Left lung (tissue), 10 donors: ENCODE results near the gene ASIC1. TPM values are rescaled to one million over a fixed set of nuclear protein-coding genes. Genes with fewer than 3 reads are reported as not detected.
"Not testable (repeated sequence)": the region's sequence is repeated elsewhere in the genome, so short reads cannot be mapped to it uniquely, and the experiment has no call there.

ENCODE experiments used
- ATAC-seq: fragments of 200-7000 bp; cut with Tn5 transposase; one replicate; pipeline ENCODE4 v1.9.1; 2020; ENCODE audit warnings: moderate library complexity
- DNase-seq, 4 donors: peaks; one replicate each; pipeline ENCODE4 v3.0.0-alpha.2; 2013 to 2020
- H3K27ac ChIP-seq, 2 donors: fragments of 200-600 bp; sonication (generic) in 1 of 2; one replicate each; pipeline versions ENCODE4 v1.5.0 to v1.8.0; 2020 to 2021
- H3K27me3 ChIP-seq, 2 donors: fragments of 200-600 bp; sonication (generic) in 1 of 2; one replicate each; pipeline versions ENCODE4 v1.5.0 to v1.8.0; 2020 to 2021
- H3K36me3 ChIP-seq, 2 donors: fragments of 200-600 bp; sonication (generic) in 1 of 2; one replicate each; pipeline versions ENCODE4 v1.5.0 to v1.8.0; 2020 to 2021
- H3K4me1 ChIP-seq, 2 donors: fragments of 200-600 bp; one replicate each; pipeline ENCODE4 v1.8.0; 2021
- H3K4me3 ChIP-seq, 2 donors: fragments of 200-600 bp; sonication (generic) in 1 of 2; one replicate each; pipeline versions ENCODE4 v1.5.0 to v1.8.0; 2020 to 2021; ENCODE audit warnings: mild to moderate bottlenecking in 1 of 2
- H3K9me3 ChIP-seq, 2 donors: fragments of 200-600 bp; sonication (generic) in 1 of 2; one replicate each; pipeline versions ENCODE4 v1.5.0 to v1.8.0; 2020 to 2021
- intact Hi-C, 2 donors: fragments of 100-400 bp; cut with DNase I; formaldehyde crosslinking; loops; one replicate each; pipeline versions ENCODE4 v1.11.2 to v1.14.2; 2022
- polyA plus RNA-seq, 6 donors: library from polyadenylated mRNA; unstranded; fragments of 120-200 nt; gene quantifications; one replicate each; pipeline ENCODE4 v1.2.1, GENCODE V29; 2013; ENCODE audit not compliant: insufficient read length in 6 of 6
- total RNA-seq, 2 donors: library from RNA; stranded (reverse); fragmentation: NEBNext Ultra II Directional; extraction: Animal tissue kit (Norgen Biotek cat#: 25700); gene quantifications; one replicate each; pipeline ENCODE4 v1.2.1, GENCODE V29; 2021
- TF ChIP-seq, protein P1 (sequence below), 2 donors: fragments of 200-600 bp; sonication (generic) in 1 of 2; IDR thresholded peaks; one replicate each; pipeline versions ENCODE4 v1.5.0 to v1.8.0; 2021; ENCODE audit warnings: antibody characterized with exemption in 2 of 2
- donor health status: DM: no; HTN: yes; CAD: no.
- donor health status: DM: no; HTN: no; CAD: no.

The ASIC1 gene
- total and polyA plus RNA-seq, 8 donors = 2.1 to 15.4 (median 8.7) TPM

DNA sequence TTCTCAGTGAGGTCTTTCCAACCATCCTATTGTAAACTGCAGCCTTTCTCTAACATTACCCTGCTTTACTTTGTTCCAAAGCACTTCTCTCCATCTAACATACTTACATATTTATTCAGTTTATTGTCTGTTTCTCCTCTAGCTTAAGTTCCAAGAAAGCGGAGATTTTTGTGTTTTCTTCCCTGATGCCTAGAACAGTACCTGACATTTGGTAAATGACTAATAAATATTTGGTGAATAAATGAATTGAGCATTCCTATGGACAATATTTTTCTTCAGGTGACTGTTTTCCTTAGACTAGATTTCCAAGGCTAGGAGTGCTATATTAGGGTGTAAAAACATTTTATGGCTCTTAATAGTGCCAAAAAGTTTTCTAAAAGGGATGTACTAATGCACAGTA, 34.5 kb upstream of the ASIC1 start:
- intact Hi-C loops = no loop called here
- ATAC-seq = no peak
- TF ChIP-seq, protein P1, sequence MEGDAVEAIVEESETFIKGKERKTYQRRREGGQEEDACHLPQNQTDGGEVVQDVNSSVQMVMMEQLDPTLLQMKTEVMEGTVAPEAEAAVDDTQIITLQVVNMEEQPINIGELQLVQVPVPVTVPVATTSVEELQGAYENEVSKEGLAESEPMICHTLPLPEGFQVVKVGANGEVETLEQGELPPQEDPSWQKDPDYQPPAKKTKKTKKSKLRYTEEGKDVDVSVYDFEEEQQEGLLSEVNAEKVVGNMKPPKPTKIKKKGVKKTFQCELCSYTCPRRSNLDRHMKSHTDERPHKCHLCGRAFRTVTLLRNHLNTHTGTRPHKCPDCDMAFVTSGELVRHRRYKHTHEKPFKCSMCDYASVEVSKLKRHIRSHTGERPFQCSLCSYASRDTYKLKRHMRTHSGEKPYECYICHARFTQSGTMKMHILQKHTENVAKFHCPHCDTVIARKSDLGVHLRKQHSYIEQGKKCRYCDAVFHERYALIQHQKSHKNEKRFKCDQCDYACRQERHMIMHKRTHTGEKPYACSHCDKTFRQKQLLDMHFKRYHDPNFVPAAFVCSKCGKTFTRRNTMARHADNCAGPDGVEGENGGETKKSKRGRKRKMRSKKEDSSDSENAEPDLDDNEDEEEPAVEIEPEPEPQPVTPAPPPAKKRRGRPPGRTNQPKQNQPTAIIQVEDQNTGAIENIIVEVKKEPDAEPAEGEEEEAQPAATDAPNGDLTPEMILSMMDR (IDR thresholded peaks at IDR 0.05) = no peak
- Histone ChIP-seq H3K9me3 (no peaks in the 10 kb centered on the region), H3K4me3 (no peak overlapping the region), H3K36me3 (no peaks in the 10 kb centered on the region), H3K27me3 (no peaks in the 10 kb centered on the region), H3K27ac (no peak overlapping the region), H3K4me1 (peaks cover 6 to 25% of the 10 kb centered on the region in 2 donors)
- DNase-seq = no peak

DNA sequence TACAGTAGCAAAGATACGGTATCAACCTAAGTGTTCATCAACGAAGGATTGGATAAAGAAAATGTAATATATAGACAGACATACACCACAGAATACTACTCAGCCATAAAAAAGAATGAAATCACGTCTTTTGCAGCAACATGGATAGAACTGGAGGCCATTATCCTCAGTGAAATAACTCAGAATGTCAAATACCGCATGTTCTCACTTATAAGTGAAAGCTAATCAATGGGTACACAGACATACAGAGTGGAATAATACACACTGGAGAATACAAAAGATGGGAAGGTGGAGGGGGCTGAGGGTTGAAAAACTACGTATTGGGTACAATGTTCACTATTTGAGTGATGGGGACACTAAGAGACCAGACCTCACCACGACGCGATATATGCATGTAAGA, 33.2 kb upstream of the ASIC1 start:
- DNase-seq (no peak), ATAC-seq (no peak)
- intact Hi-C loops = no loop called here
- H3K4me3 ChIP-seq = peak overlapping the region in 1 of 2 donors; percentile 77
- H3K36me3 ChIP-seq = no peaks in the 10 kb centered on the region
- no peaks in the 10 kb centered on the region for H3K27me3 ChIP-seq
- peaks cover 6 to 22% of the 10 kb centered on the region in 2 donors for H3K4me1 ChIP-seq
- TF ChIP-seq, protein P1 (IDR thresholded peaks at IDR 0.05) = no peak
- no peak overlapping the region for H3K27ac ChIP-seq
- H3K9me3 ChIP-seq = no peaks in the 10 kb centered on the region

DNA sequence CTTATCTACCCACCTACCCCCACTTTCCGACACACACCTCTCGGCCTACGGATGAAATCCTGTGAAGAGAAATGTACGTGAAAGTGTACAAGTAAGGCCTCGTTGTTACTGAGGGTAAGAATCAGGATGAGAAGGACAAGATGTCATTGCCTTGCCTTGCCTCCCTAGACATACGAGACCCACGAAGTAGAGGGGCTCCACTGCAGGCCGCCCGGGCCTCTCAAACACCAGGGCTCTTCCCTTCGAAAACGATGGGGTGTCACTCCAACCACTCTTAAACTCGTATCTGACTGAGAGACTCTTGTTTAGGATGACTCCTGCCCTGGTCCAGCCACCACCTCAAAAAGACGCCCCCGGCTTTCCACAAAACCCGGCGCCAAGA, 32.6 kb upstream of the ASIC1 start:
- H3K9me3 ChIP-seq = no peaks in the 10 kb centered on the region
- H3K36me3 ChIP-seq = no peaks in the 10 kb centered on the region
- H3K4me1 ChIP-seq = peaks cover 6 to 22% of the 10 kb centered on the region in 2 donors
- peak overlapping the region; percentile 57 to 77 for H3K4me3 ChIP-seq
- TF ChIP-seq, protein P1 (IDR thresholded peaks at IDR 0.05) = no peak
- no peaks in the 10 kb centered on the region for H3K27me3 ChIP-seq
- DNase-seq (peak in 1 of 4 donors; percentile 10), ATAC-seq (peak; percentile 39)
- intact Hi-C loops = no loop called here
- peak overlapping the region; percentile 40 to 74 for H3K27ac ChIP-seq

DNA sequence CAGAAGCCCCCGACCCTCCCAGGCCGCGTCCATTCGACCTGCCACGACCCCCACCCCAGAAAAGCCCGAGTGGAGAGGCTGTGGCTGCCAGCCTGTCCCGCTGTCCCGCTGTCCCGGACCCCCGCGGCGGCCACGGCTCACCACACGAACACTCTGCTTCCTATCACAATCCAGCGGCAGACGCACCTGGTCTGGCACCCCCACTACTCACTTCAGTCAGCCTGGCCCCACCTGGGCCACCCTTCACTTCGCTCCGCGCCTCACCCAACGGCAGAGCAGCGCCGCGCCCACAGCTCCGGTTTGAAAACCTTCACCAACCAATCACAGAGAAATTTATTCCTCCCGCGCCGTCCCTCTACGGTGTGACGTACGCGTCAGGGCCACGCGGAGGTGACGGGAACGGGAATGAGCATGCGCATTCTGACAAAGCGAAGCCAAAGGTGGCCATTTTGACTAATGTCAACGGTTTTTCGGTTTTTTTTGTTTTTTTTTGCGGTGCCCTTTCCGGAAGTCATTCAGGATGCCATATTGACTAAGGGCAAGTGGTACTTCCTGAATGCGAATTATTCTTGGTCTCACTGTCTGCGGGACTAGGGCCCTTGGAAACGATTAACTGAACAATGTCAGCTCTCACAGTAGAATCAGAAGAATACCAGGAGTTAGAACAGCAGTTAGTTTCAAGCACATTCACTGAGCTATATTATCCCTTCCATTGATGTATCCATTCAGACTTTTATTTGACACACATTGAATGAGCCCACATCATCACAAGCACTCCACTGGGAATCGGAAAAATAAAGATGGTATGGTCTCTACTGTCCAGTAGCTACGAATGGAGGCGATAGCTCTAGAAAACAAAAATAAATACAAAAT, 32.0 kb upstream of the ASIC1 start, which contains the start of gene RACGAP1:
Gene RACGAP1 (minus strand): TSS at position 308 of the 873 bp plus-strand sequence. CDS start 8,779 bp downstream, outside the sequence.
- H3K4me3 ChIP-seq = peak within 1 kb of the TSS; percentile 57 to 77
- H3K4me1 ChIP-seq = peaks cover 6 to 22% of the 10 kb centered on the region in 2 donors
- no peaks in the 10 kb centered on the region for H3K36me3 ChIP-seq
- ATAC-seq = peak; percentile 99
- TF ChIP-seq, protein P1 (IDR thresholded peaks at IDR 0.05) = no peak
- H3K27me3 ChIP-seq = no peaks in the 10 kb centered on the region
- H3K27ac ChIP-seq = peak within 1 kb of the TSS; percentile 40 to 74
- intact Hi-C loops = no loop called here
- DNase-seq = peak; percentile 94 to 99 (median 97)
- no peaks in the 10 kb centered on the region for H3K9me3 ChIP-seq

DNA sequence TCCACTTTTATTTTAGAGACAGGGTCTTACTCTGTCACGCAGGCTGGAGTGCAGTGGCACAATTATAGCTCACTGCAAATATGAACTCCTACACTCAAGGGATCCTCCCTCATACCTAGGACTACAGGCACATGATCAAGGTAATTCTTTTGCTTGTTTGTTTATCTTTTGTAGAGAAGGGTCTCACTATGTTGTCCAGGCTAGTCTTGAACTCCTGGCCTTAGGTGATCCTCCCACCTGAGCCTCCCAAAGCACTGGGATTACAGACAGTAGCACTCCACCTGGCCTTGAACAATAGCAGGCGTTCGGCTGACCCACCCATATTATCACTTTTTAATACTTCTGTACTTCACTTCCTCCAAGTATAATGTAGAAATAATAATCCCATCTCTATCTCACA, 30.7 kb upstream of the ASIC1 start:
- Histone ChIP-seq H3K36me3 (no peaks in the 10 kb centered on the region), H3K27ac (no peak overlapping the region), H3K27me3 (no peaks in the 10 kb centered on the region), H3K4me3 (no peak overlapping the region), H3K4me1 (peaks cover 6 to 22% of the 10 kb centered on the region in 2 donors), H3K9me3 (no peaks in the 10 kb centered on the region)
- DNase-seq (no peak), ATAC-seq (no peak)
- intact Hi-C loops = no loop called here
- TF ChIP-seq, protein P1 (IDR thresholded peaks at IDR 0.05) = no peak

DNA sequence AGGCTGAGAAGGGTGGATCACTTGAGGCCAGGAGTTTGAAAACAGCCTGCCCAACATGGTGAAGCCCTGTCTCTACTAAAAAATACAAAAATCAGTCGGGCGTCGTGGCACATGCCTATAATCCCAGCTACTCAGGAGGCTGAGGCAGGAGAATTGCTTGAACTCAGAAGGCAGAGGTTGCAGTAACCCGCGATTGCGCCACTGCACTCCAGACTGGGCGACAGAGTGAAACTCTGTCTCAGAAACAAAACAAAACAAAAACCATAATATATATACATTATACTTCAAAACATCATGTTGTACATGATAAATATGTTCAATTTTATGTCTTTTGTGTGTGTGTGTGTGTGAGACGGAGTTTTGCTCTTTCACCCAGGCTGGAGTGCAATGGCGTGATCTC, 26.9 kb upstream of the ASIC1 start:
- H3K36me3 ChIP-seq, H3K27ac ChIP-seq, H3K9me3 ChIP-seq, intact Hi-C loops, DNase-seq, H3K4me3 ChIP-seq, ATAC-seq: not testable (repeated sequence)
- Histone ChIP-seq H3K27me3 (peaks cover 3 to 14% of the 10 kb centered on the region in 2 donors), H3K4me1 (peaks cover 0 to 22% of the 10 kb centered on the region in 2 donors)
